ENCODE results near the gene ABCA12. TPM values are rescaled to one million over a fixed set of nuclear protein-coding genes. Genes with fewer than 3 reads are reported as not detected.

ABCA12 gene
- total RNA-seq, 1 donor from 2014 or later = 8.9 TPM

- H3K9me3 Mint-ChIP-seq = peaks cover 3% of the 10 kb centered on the region
- no peak for TF ChIP-seq CTCF (conservative IDR thresholded peaks at IDR 0.05)
- H3K27ac Mint-ChIP-seq = no peak overlapping the region
- no peak for DNase-seq (ENCODE audit: extremely low spot score, unreplicated experiment)
- no peaks in the 10 kb centered on the region for H3K4me1 Mint-ChIP-seq (ENCODE audit: unreplicated experiment)
- H3K36me3 Mint-ChIP-seq = no peaks in the 10 kb centered on the region
- no peak overlapping the region for H3K4me3 Mint-ChIP-seq
- H3K27me3 Mint-ChIP-seq = no peaks in the 10 kb centered on the region
These were observed 118.1 kb downstream of the ABCA12 start for GRCh38 chr2:215020283-215020682.

- Mint-ChIP-seq H3K36me3 (no peaks in the 10 kb centered on the region), H3K27me3 (no peaks in the 10 kb centered on the region), H3K4me1 (ENCODE audit: unreplicated experiment) (no peaks in the 10 kb centered on the region), H3K27ac (no peak overlapping the region), H3K9me3 (peaks cover 4% of the 10 kb centered on the region), H3K4me3 (no peak overlapping the region)
- DNase-seq (ENCODE audit: extremely low spot score, unreplicated experiment) = no peak
- no peak for TF ChIP-seq CTCF (conservative IDR thresholded peaks at IDR 0.05)
These were observed 118.8 kb downstream of the ABCA12 start for GRCh38 chr2:215019521-215020145.

GRCh38 chr2:215019085-215019484 is 119.3 kb downstream of the ABCA12 start:
- no peak overlapping the region for H3K27ac Mint-ChIP-seq
- H3K36me3 Mint-ChIP-seq = no peaks in the 10 kb centered on the region
- no peaks in the 10 kb centered on the region for H3K27me3 Mint-ChIP-seq
- peaks cover 4% of the 10 kb centered on the region for H3K9me3 Mint-ChIP-seq
- DNase-seq (ENCODE audit: extremely low spot score, unreplicated experiment) = no peak
- no peak for TF ChIP-seq CTCF (conservative IDR thresholded peaks at IDR 0.05)
- no peak overlapping the region for H3K4me3 Mint-ChIP-seq
- no peaks in the 10 kb centered on the region for H3K4me1 Mint-ChIP-seq (ENCODE audit: unreplicated experiment)

GRCh38 chr2:215015421-215015820 is 123.0 kb downstream of the ABCA12 start:
- TF ChIP-seq CTCF (conservative IDR thresholded peaks at IDR 0.05) = no peak
- Mint-ChIP-seq H3K27ac (peak overlapping the region; percentile 25), H3K36me3 (no peaks in the 10 kb centered on the region), H3K4me1 (ENCODE audit: unreplicated experiment) (no peaks in the 10 kb centered on the region), H3K27me3 (no peaks in the 10 kb centered on the region), H3K9me3 (peaks cover 4% of the 10 kb centered on the region), H3K4me3 (no peak overlapping the region)
- DNase-seq (ENCODE audit: extremely low spot score, unreplicated experiment) = no peak

- TF ChIP-seq CTCF (conservative IDR thresholded peaks at IDR 0.05) = no peak
- Mint-ChIP-seq H3K4me3 (no peak overlapping the region), H3K36me3 (no peaks in the 10 kb centered on the region), H3K9me3 (peaks cover 2% of the 10 kb centered on the region), H3K27ac (no peak overlapping the region), H3K4me1 (ENCODE audit: unreplicated experiment) (no peaks in the 10 kb centered on the region), H3K27me3 (no peaks in the 10 kb centered on the region)
- DNase-seq (ENCODE audit: extremely low spot score, unreplicated experiment) = no peak
These were observed 128.0 kb downstream of the ABCA12 start for GRCh38 chr2:215010390-215010789.

GRCh38 chr2:215003001-215003400 is 135.4 kb downstream of the ABCA12 start:
- peaks cover 9% of the 10 kb centered on the region for H3K4me1 Mint-ChIP-seq (ENCODE audit: unreplicated experiment)
- no peak for TF ChIP-seq CTCF (conservative IDR thresholded peaks at IDR 0.05)
- no peaks in the 10 kb centered on the region for H3K9me3 Mint-ChIP-seq
- no peaks in the 10 kb centered on the region for H3K27me3 Mint-ChIP-seq
- DNase-seq (ENCODE audit: extremely low spot score, unreplicated experiment) = no peak
- no peak overlapping the region for H3K4me3 Mint-ChIP-seq
- H3K27ac Mint-ChIP-seq = no peak overlapping the region
- H3K36me3 Mint-ChIP-seq = no peaks in the 10 kb centered on the region
